Neural progenitor cell (in vitro differentiated cells): Measurements from ENCODE around the gene MLN.

Experiments
- CTCF ChIP-seq: fragments of 200-600 bp; sonication (generic); IDR thresholded peaks from 2 replicates; pipeline ENCODE4 v1.5.1; 2017; ENCODE audit warnings: antibody characterized with exemption, mild to moderate bottlenecking
- EZH2 ChIP-seq: fragments of 200-600 bp; sonication (generic); IDR thresholded peaks from 2 replicates; pipeline ENCODE4 v1.6.1; 2017; ENCODE audit warnings: antibody characterized with exemption, mild to moderate bottlenecking, moderate library complexity
- EZH2phosphoT487 ChIP-seq: fragments of 200-600 bp; sonication (generic); IDR thresholded peaks from 2 replicates; pipeline ENCODE4 v1.6.1; 2017; ENCODE audit warnings: antibody characterized with exemption

- no peak for TF ChIP-seq CTCF
- TF ChIP-seq EZH2: no peak
- TF ChIP-seq EZH2phosphoT487: no peak
These were observed 22.4 kb downstream of the MLN start for GRCh38 chr6:33781131-33781975.
